ENCODE measurements around the gene EXOSC5.

- TF ChIP-seq CTCF (IDR thresholded peaks at IDR 0.05), result no peak
- TF ChIP-seq SIN3A (IDR thresholded peaks at IDR 0.05; ENCODE audit: borderline replicate concordance, insufficient read depth, low read depth, low read length), result no peak
- no peak for TF ChIP-seq REST (IDR thresholded peaks at IDR 0.05; ENCODE audit: insufficient read depth in 1 of 2, low read depth in 2 of 2, low read length in 1 of 2)
- no peak for TF ChIP-seq POLR2AphosphoS5 (IDR thresholded peaks at IDR 0.05; ENCODE audit: low read depth, low read length)
- TF ChIP-seq TCF7L2 (IDR thresholded peaks at IDR 0.05; ENCODE audit: low read depth, low read length), result no peak
Measured at GRCh38 chr19:41391618-41392017, 5.5 kb downstream of the EXOSC5 start.

All from Panc1 (cell line).